ENCODE measurements around the gene NPTX2. TPM values are rescaled to one million over a fixed set of nuclear protein-coding genes. Genes with fewer than 3 reads are reported as not detected.

NPTX2 gene
- total and polyA plus RNA-seq, 2 of the 8 experiments (the other 6 are each of a cell fraction or from before 2014, with no cell fraction given): 18.4 to 19.2 TPM

GRCh38 chr7:98617051-98617959 lies at the start of gene NPTX2 (continued):
- TF ChIP-seq RNF2 (IDR thresholded peaks at IDR 0.05; ENCODE audit: borderline replicate concordance, low read depth, low read length, missing control alignments, poor library complexity, severe bottlenecking) (no peak), SRF (IDR thresholded peaks at IDR 0.05; ENCODE audit: low read depth, low read length) (no peak), CBX8 (IDR thresholded peaks at IDR 0.05; ENCODE audit: borderline replicate concordance, low read depth, low read length) (no peak), SP4 (IDR thresholded peaks at IDR 0.05; ENCODE audit: low read length) (no peak), CTCF (IDR thresholded peaks at IDR 0.05; ENCODE audit: control extremely low read depth in 1 of 3, insufficient read depth in 1 of 3, low read depth in 1 of 3, low read length in 3 of 3) (peak; percentile 49 to 60 (median 53)), CEBPB (IDR thresholded peaks at IDR 0.05; ENCODE audit: low read depth, low read length) (no peak), TAF1 (IDR thresholded peaks at IDR 0.05; ENCODE audit: low read depth, low read length) (peak; percentile 84), TEAD4 (IDR thresholded peaks at IDR 0.05; ENCODE audit: low read depth, low read length) (no peak), RFX5 (IDR thresholded peaks at IDR 0.05; ENCODE audit: borderline replicate concordance, low read depth, low read length) (no peak), NANOG (IDR thresholded peaks at IDR 0.05; ENCODE audit: insufficient read depth, low read depth, low read length, poor library complexity, severe bottlenecking) (no peak), CTBP2 (IDR thresholded peaks at IDR 0.05; ENCODE audit: borderline replicate concordance, insufficient read depth, insufficient read length, low read length) (no peak), SAP30 (IDR thresholded peaks at IDR 0.05; ENCODE audit: insufficient read depth, insufficient replicate concordance, low read length) (no peak), TBP (IDR thresholded peaks at IDR 0.05; ENCODE audit: low read depth, low read length) (peak; percentile 93), CHD1 (IDR thresholded peaks at IDR 0.05; ENCODE audit: low read depth, low read length) (no peak), PHF8 (conservative IDR thresholded peaks at IDR 0.05; ENCODE audit: low read depth, low read length) (peak; percentile 84), KDM4A (IDR thresholded peaks at IDR 0.05; ENCODE audit: low read depth, low read length, severe bottlenecking) (peak; percentile 94), NRF1 (IDR thresholded peaks at IDR 0.05; ENCODE audit: low read depth, low read length) (no peak), SIN3A (conservative IDR thresholded peaks at IDR 0.05 in 1 of 2, IDR thresholded peaks at IDR 0.05 in 1 of 2; ENCODE audit: low read depth in 1 of 2, low read length in 2 of 2) (no peak)
- TF ChIP-seq, protein P1, sequence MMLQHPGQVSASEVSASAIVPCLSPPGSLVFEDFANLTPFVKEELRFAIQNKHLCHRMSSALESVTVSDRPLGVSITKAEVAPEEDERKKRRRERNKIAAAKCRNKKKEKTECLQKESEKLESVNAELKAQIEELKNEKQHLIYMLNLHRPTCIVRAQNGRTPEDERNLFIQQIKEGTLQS (IDR thresholded peaks at IDR 0.05; ENCODE audit: insufficient read depth, low read depth, low read length): no peak
